CD4-positive, alpha-beta T cell (primary cell): Measurements from ENCODE around the gene INPP5B. TPM values are rescaled to one million over a fixed set of nuclear protein-coding genes. Genes with fewer than 3 reads are reported as not detected.
A peak's percentile ranks its signal among the peaks of the same experiment; 100 is the strongest.

Experiments
- ATAC-seq: fragments of 200-7000 bp; cut with Tn5 transposase; one replicate; pipeline ENCODE4 v1.10.0; 2022; ENCODE audit warnings: mild to moderate bottlenecking; ENCODE audit not compliant: poor library complexity
- CTCF ChIA-PET: fragments of 350-600 bp; sonication (Branson Sonifier 250); formaldehyde crosslinking; loops from one replicate; lab custom pipeline; 2021; ENCODE audit warnings: antibody characterized with exemption, inconsistent platforms; lab: Charles Lee
- POLR2A ChIA-PET: fragments of 350-600 bp; sonication (Branson Sonifier 250); formaldehyde crosslinking; loops from one replicate; lab custom pipeline; 2021; ENCODE audit warnings: antibody characterized with exemption, inconsistent platforms; lab: Charles Lee
- DNase-seq, 14 experiments: peaks; one replicate each; pipeline ENCODE4 v3.0.0-alpha.2; 2013 to 2020; ENCODE audit warnings: mixed read lengths in 2 of 14
- H3K27ac ChIP-seq, 2 donors: one replicate each; pipeline versions ENCODE4 v1.5.1 to v1.7.0; 2013; ENCODE audit warnings: low read length in 2 of 2, low read depth in 1 of 2, mild to moderate bottlenecking in 1 of 2
- H3K27me3 ChIP-seq, 2 experiments: 1 replicate in 1 of 2; 2 replicates in 1 of 2; pipeline versions ENCODE4 v1.6.1 to v1.7.0; 2013; ENCODE audit warnings: low read length in 2 of 2, control low read depth in 1 of 2, mild to moderate bottlenecking in 1 of 2, moderate library complexity in 1 of 2; ENCODE audit not compliant: insufficient read depth in 2 of 2, control insufficient read depth in 1 of 2
- H3K36me3 ChIP-seq: one replicate; pipeline ENCODE4 v1.6.1; 2013; ENCODE audit warnings: low read length, control low read depth; ENCODE audit not compliant: insufficient read depth
- H3K4me1 ChIP-seq: one replicate; pipeline ENCODE4 v1.6.1; 2013; ENCODE audit warnings: low read length, control low read depth; ENCODE audit not compliant: insufficient read depth
- H3K4me3 ChIP-seq: one replicate; pipeline ENCODE4 v1.5.1; 2013; ENCODE audit warnings: mild to moderate bottlenecking, low read length, moderate library complexity
- H3K9me3 ChIP-seq, 2 experiments: 1 replicate in 1 of 2; 2 replicates in 1 of 2; pipeline versions ENCODE4 v1.6.1 to v1.7.0; 2013; ENCODE audit warnings: low read length in 2 of 2, mild to moderate bottlenecking in 2 of 2, control low read depth in 1 of 2, moderate library complexity in 1 of 2; ENCODE audit not compliant: control insufficient read depth in 1 of 2, insufficient read depth in 1 of 2
- H3K27ac Mint-ChIP-seq: one replicate; pipeline ENCODE4 v1.8.0; 2020; ENCODE audit warnings: mixed read lengths
- H3K27me3 Mint-ChIP-seq: one replicate; pipeline ENCODE4 v1.8.0; 2021; ENCODE audit warnings: mixed read lengths
- H3K36me3 Mint-ChIP-seq: one replicate; pipeline ENCODE4 v1.8.0; 2021; ENCODE audit warnings: low read depth, mixed read lengths
- H3K4me1 Mint-ChIP-seq: one replicate; pipeline ENCODE4 v1.8.0; 2021; ENCODE audit warnings: low read depth, mixed read lengths
- H3K4me3 Mint-ChIP-seq: one replicate; pipeline ENCODE4 v1.8.0; 2020; ENCODE audit warnings: mild to moderate bottlenecking, mixed read lengths
- H3K9me3 Mint-ChIP-seq: one replicate; pipeline ENCODE4 v1.8.0; 2020; ENCODE audit warnings: mixed read lengths
- CTCF ChIP-seq: fragments of 200-600 bp; IDR thresholded peaks from one replicate; pipeline ENCODE4 v1.8.0; 2022; ENCODE audit warnings: antibody characterized with exemption, mild to moderate bottlenecking
- intact Hi-C, 2 experiments: fragments of 100-400 bp; cut with DNase I in 1 of 2; cut with micrococcal nuclease in 1 of 2; formaldehyde crosslinking; loops; one replicate each; pipeline versions ENCODE4 v1.15.1 to v1.9.0; 2023 to 2025; cut with DNase I, micrococcal nuclease
- total RNA-seq, 174 experiments: library from RNA in 2 of 174; stranded (reverse) in 2 of 174; gene quantifications; one replicate each; pipeline ENCODE4 v1.2.3 and lab custom pipeline; 2021 to 2026

The INPP5B gene
- total RNA-seq, 2 experiments from 2014 or later: 11.7 to 12.7 TPM

GRCh38 chr1:37930246-37931101 lies 16.4 kb downstream of the INPP5B start:
- Histone ChIP-seq H3K36me3 (no peaks in the 10 kb centered on the region), H3K27me3 (no peaks in the 10 kb centered on the region), H3K4me3 (peak overlapping the region; percentile 93), H3K27ac (no peak overlapping the region), H3K9me3 (no peaks in the 10 kb centered on the region), H3K4me1 (peaks cover 40% of the 10 kb centered on the region)
- ChIA-PET POLR2A (interaction anchor here (1.1 to 2.2 kb wide), 4 partner anchors 18 to 416 kb away, joined by 3 to 14 read pairs (median 4); partner anchors contain the start of genes C1orf122, MEAF6, MTF1 and YRDC), CTCF (interaction anchor here (1.0 to 1.3 kb wide), 2 partner anchors 60 to 70 kb away, joined by 3 read pairs; no protein-coding TSS in a partner anchor)
- intact Hi-C loops: loop anchor here (2.0 to 5.0 kb wide), 5 partner anchors 57 to 243 kb away; partner anchors contain the start of genes C1orf122 (in 1 of the 2), SF3A3 (in 1 of the 2), UTP11 (in 1 of the 2) and YRDC (in 1 of the 2)
- peak overlapping the region; percentile 97 for H3K4me3 Mint-ChIP-seq
- ATAC-seq: no peak
- TF ChIP-seq CTCF: no peak
- H3K9me3 Mint-ChIP-seq: no peaks in the 10 kb centered on the region
- peak in 7 of 14 experiments; percentile 4 to 40 (median 31) for DNase-seq
- peak overlapping the region; percentile 77 for H3K27ac Mint-ChIP-seq
- H3K4me1 Mint-ChIP-seq: peaks cover 49% of the 10 kb centered on the region
- H3K27me3 Mint-ChIP-seq: no peaks in the 10 kb centered on the region
- peaks cover 8% of the 10 kb centered on the region for H3K36me3 Mint-ChIP-seq

DNA sequence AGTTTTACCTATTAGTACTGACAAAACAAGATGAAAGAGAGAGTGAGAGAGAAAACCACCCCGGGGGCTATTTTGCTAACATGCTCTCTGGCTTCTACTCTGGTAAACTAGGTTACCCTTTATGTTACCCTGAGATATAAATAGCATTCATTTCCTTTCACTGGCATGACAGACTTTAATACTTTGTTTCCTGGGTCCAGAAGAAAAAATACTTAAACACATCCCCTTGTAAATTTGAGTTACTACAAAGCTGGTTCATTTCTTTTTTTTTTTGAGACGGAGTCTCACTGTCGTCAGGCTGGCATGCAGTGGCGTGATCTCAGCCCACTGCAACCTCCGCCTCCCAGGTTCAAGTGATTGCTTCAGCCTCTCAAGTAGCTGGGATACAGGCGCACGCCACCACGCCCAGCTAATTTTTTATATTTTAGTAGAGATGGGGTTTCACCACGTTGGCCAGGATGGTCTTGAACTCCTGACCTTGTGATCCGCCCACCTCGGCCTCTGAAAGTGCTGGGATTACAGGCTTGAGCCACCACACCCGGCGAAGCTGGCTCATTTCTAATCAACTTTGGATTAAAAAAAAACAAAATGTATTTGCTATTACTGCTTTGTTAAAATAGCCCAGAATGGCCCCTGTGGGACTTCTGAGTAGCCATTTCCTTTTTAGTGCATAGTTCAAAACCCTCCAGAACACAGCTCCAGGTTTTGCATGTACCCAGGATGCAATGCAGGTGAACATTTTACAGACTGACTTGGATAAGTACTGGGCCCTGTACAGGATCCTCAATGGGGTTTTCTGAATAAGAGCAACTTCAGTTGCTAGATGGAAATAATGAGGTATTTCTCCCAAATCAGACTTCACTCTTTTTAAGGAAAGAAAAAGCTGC lies 20.6 kb downstream of the INPP5B start:
- H3K27me3 Mint-ChIP-seq: no peaks in the 10 kb centered on the region
- ATAC-seq (peak; percentile 39), DNase-seq (peak in 1 of 14 experiments; percentile 43)
- H3K4me3 ChIP-seq: no peak overlapping the region
- H3K9me3 ChIP-seq: no peaks in the 10 kb centered on the region
- intact Hi-C loops: no loop called here
- no peaks in the 10 kb centered on the region for H3K27me3 ChIP-seq
- H3K4me3 Mint-ChIP-seq: peak overlapping the region; percentile 62
- peak overlapping the region; percentile 53 for H3K27ac Mint-ChIP-seq
- peaks cover 5% of the 10 kb centered on the region for H3K36me3 Mint-ChIP-seq
- peaks cover 45% of the 10 kb centered on the region for H3K4me1 ChIP-seq
- no peak for TF ChIP-seq CTCF
- no peak overlapping the region for H3K27ac ChIP-seq
- H3K9me3 Mint-ChIP-seq: no peaks in the 10 kb centered on the region
- H3K4me1 Mint-ChIP-seq: peaks cover 51% of the 10 kb centered on the region
- H3K36me3 ChIP-seq: peaks cover 3% of the 10 kb centered on the region
- CTCF ChIA-PET: interaction anchor here (1.2 kb wide), 1 partner anchor 50 kb away, joined by 3 read pairs; no protein-coding TSS in a partner anchor
- POLR2A ChIA-PET: interaction anchor here (1.5 kb wide), 1 partner anchor 118 kb away, joined by 4 read pairs; the partner anchor contains the start of genes C1orf122 and YRDC

- Histone ChIP-seq H3K27me3 (no peaks in the 10 kb centered on the region), H3K4me3 (no peak overlapping the region), H3K27ac (peak overlapping the region in 1 of 2 donors; percentile 17), H3K4me1 (peaks cover 36% of the 10 kb centered on the region), H3K9me3 (no peaks in the 10 kb centered on the region), H3K36me3 (peaks cover 3% of the 10 kb centered on the region)
- intact Hi-C loops: no loop called here
- Mint-ChIP-seq H3K36me3 (peaks cover 5% of the 10 kb centered on the region), H3K4me3 (peak overlapping the region; percentile 52), H3K27ac (peak overlapping the region; percentile 53), H3K4me1 (peaks cover 42% of the 10 kb centered on the region), H3K9me3 (no peaks in the 10 kb centered on the region), H3K27me3 (no peaks in the 10 kb centered on the region)
- ChIA-PET CTCF (no interaction called here), POLR2A (no interaction called here)
- DNase-seq (no peak), ATAC-seq (no peak)
- no peak for TF ChIP-seq CTCF
Measured at GRCh38 chr1:37925316-37925715, 21.5 kb downstream of the INPP5B start.
